A172 (cell line): ENCODE data around the gene FBN2. TPM values are rescaled to one million over a fixed set of nuclear protein-coding genes. Genes with fewer than 3 reads are reported as not detected.

ENCODE experiments used
- DNase-seq: peaks from one replicate; pipeline ENCODE4 v3.0.0-alpha.2; 2015; ENCODE audit warnings: low spot score
- total RNA-seq: library from RNA; depleted of rRNA; stranded (reverse); fragments of >200 nt; shearing (Covaris generic); gene quantifications from 2 replicates; pipeline ENCODE4 v1.2.3, GENCODE V29; 2014; rRNA removed

The FBN2 gene
- 11.6 and 11.8 TPM in 2 replicates for total RNA-seq

GRCh38 chr5:128538000-128538249 is at the start of gene FBN2:
TSS of gene FBN2 (minus strand) at chr5:128538245. CDS start at chr5:128537603, 642 bp downstream.
- DNase-seq = no peak

DNA sequence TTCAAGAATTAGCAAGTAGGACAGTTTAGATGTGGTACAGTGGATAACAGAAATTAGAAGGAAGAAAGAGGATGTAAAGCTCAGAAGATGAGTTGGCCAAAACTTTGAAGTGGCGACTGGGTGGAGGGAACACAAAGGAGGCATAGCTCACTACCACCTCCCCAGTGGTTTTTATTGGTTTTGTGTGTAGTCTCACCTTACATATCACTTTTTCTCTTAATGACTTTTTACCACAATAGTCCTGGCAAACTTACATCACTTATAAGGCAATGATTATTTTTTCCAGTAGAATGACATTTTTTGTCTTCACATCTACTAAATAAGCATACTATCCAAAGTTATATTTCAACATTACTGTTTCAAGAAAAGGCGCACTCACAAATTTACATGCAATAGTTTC is 49.2 kb upstream of the FBN2 start:
- no peak for DNase-seq

DNA sequence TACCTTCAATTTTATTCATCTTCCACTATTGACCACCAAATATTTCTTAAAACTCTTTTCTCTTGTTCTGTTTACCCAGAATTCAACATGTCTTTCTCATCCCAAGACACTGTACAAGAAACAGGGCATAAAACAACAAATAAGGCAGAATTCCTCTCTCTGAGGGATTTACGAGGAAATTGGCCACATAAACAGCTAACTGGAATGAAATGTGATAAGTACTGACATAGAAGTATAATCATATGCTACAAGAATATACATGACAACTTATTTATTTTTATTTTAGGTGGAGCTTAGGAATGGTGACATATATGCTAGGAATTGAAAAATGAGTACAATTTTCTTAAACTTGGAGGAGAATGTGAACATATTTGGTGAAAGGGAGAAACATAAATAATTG is 48.8 kb upstream of the FBN2 start:
- DNase-seq = no peak

GRCh38 chr5:128579639-128580038 is 41.6 kb upstream of the FBN2 start:
- peak; percentile 14 for DNase-seq

DNA sequence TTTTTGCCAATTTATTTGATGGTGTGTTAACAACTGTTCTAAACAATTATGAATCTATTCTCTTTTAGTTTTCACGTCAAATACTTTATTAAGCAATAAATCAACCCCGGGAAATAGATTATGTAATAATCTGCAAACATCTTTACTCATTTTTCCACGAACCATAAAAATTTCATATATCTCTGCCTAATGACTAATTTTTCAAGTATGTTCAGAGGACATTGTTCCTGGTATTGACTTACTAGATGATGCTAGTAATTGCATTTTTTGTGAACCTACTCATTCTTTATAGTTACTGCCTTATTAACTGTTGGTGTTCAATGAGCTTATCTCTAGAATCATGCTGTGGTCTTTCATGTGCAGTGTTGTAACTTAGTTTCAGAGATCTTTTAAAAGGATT is 41.0 kb upstream of the FBN2 start:
- DNase-seq = peak; percentile 64

- DNase-seq = peak; percentile 37
Observed at GRCh38 chr5:128574041-128574440, 36.0 kb upstream of the FBN2 start.

GRCh38 chr5:128572930-128573319 is 34.9 kb upstream of the FBN2 start:
- no peak for DNase-seq

- no peak for DNase-seq
Observed at GRCh38 chr5:128572051-128572929, 34.2 kb upstream of the FBN2 start.

GRCh38 chr5:128566178-128566577 is 28.1 kb upstream of the FBN2 start:
- no peak for DNase-seq

DNA sequence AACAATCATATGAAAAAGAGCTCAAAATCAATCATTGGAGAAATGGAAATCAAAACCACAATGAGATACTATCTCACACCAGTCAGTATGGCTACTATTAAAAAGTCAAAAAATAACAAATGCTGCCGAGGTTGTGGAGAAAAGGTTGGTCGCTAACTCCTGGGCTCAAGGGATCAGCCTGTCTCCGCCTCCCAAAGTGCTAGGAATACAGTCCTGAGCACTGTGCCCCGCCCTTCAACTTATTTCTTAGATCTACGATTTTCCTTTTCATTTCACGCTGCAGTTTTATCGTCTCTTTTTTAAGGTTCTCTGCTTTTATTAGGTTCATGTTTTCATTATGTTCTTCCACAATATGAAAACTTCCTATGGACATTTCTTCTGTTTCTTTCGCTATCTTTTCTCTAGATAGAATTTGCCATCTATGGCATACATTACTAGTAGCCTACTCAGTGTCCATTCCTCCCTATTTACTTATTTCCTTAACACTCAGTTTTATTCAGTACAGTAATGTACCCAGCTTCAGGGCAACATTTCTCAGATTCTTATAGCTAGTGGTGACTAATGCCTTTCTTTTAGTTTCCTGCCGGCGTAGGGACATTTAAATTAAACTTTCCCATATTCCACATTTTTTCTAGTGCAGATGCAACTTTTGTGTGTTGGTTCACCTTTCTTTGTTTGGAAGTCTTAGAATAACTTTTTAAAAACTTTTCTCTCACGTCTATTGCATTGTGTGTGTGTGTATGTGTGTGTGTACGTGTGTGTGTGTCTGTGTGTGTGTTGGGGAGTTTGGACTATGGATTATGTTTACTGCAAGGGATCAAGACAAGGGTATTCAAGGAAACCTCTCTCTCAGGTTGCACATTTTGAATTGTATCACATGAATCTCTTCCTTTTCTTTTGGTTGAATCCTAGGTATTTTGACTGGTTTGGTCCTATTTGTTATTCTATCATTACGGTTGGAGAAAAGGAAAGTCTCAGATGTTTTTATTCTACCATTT is 21.6 kb upstream of the FBN2 start:
- DNase-seq = no peak

DNA sequence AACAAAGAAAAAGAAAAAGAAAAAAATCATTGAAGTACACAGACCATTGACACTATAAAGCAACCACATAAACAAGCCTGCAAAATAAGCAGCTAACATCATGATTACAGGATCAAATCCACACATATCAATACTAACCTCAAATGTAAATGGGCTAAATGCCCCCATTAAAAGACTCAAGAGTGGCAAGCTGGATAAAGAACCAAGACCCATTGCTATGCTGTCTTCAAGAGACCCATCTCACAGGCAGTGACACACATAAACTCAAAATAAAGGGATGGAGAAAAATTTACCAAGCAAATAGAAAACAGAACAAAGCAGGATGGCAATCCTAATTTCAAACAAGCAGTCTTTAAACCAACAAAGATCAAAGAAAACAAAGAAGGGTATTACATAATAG is 15.7 kb upstream of the FBN2 start:
- DNase-seq = no peak

DNA sequence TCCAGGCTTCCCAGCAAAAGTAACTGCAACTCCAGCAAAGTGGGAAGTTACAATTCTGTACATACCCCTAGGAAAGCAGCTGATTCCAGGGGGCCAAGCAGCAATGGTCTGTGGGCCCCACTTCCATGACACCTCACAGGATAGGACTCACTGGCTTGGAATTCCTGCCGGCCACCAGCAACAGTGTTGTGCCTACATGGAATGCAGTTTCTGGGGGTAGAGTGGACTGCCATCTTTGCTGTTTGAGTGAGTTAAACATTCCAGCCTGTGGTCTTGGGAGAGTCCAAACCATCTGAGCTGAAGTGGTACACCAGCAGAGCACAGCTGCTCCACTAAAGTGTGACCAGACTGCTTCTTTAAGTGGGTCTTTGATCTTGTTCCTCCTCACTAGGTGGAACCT is 13.4 kb upstream of the FBN2 start:
- DNase-seq = peak; percentile 42

DNA sequence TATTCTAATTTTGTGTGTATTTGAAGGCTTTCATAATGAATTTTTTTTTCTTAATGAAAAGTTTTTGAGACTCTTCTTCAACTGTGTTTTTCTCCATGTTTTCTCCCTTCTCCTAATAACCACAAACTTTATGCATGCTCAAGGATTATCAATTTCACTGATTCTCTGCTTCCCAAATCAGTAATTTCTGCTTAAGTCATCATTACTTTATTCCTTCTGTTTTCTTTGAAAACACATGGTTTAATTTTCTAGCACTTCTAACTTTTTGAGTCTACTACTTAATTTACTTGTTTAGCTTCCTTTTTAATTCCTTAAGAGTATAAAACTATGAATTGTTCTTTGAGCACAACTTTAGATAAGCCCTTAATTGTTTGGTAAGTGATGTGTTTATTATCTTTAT is 11.5 kb upstream of the FBN2 start:
- no peak for DNase-seq

GRCh38 chr5:128546658-128547281 is 8.7 kb upstream of the FBN2 start:
- DNase-seq = no peak

DNA sequence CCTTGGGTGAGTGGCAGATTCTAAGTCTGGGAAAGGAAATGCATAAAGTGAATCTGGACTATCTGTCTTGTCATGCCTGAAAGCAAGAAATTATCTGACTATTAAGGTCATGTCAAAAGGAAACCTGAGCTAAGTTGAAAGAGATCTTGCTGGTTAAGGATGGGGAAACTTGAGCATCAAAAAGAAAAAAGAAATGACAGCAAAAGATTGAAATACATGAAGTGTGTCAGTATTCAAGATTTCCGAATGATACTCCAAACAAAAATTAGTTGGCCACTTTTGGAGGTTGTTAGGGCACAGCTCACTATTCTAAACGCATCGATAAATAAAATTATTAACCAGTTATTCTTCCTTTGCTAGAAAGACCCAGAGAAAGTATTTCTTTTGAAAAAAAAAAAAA is 3.3 kb upstream of the FBN2 start:
- DNase-seq = no peak

DNA sequence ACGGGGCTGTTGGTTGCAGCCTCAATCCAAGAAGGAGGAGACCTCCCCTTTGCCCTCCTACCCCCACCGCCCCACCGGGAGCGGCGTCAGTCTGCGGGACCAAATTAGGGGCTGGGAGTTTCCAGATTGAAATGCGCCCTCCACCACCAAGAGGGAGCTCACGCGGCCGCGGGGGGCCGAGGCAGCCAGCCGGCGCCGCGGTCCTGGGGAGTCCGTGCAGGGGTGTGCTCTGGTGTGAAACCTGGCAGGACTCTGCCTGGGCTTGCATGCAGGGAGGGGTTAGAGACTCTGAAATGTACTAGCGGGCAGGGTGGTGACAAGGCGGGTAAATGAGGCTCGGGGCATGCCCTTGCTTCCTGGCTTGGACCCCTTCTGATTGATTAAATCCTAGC is 989 bp upstream of the FBN2 start:
- DNase-seq = no peak

DNA sequence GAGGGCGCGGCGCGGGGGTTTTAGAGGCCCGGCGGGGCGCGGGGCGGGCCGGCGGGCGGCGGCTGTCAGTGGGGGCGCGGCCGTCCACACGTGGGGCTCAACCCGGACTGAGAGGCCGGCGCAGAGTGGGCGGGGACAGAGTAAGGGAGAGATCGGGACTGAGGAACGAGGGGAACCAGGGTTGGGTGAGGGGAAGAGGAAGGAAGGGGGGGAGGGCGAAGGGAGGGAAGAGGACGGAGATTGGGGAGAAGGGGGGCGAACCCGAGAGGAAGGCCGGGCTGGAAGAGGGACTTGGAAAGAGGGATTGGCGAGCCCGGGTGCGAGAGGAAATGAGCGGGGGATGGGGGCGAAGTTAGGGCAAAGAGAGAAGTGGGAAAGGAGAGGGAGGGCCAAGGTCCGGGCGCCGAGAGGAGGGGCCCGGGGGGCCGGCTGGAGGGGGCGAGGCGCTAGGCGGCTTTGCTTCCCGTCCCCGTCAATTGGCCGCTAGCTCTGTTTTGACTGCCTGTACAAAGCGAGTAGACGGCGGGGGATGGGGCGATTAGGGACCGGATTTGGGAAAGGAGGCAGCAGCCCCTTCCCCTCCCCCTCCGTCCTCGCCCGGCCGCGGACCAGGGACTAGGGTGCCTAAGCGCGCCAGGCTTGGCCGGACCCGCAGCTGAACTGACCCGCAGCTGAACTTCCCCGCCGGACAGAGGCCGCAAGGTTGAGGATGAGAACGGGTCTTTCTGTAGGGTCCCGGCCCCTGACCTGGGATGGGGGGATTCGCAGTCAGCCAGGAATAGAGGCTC is 399 bp upstream of the FBN2 start:
- peak; percentile 67 for DNase-seq

DNA sequence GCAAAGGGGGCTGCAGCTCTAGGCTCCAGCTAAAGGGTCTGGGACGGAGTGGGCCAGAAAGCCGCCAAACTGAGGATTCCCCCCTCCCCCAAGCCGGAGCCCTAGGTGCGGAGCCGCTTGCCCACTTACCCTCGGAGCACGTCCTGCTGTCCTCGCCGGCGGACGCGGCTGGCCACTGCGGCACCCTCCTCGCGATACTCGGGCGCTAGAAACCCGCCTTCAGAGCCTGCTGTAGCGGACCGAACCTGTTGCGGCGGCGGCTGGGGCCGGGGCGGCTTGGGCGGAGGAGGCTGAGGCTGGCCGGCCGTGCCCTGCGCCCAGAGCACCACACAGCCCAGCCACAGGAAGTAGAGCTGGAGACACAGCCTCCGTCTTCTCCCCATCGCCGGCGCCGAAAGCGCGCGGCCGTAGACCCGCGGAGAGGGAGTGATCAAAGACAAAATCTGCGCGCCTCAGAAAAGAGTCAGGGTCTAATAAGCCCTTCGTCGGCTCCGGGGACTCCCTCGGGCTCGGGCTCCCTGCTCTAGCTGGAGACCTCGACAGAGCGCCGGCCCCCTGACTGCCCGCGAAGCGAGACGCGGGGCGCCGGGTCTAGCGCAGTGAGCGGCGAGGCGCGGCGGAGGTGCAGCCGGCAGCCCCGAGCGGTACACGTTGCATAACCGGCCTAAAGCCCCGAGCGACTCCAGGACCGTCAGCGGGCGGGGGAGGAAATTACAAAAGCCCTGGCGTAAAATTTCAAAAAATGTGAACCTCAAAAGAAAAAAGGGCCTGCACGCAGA is 635 bp downstream of the FBN2 start:
- DNase-seq = no peak

GRCh38 chr5:128536254-128537220 is 1.5 kb downstream of the FBN2 start:
- DNase-seq = no peak

GRCh38 chr5:128535251-128535650 is 2.8 kb downstream of the FBN2 start:
- peak; percentile 18 for DNase-seq
